Neuron (in vitro differentiated cells): Measurements from ENCODE around the gene SMAD2.
"Not testable (repeated sequence)": the region's sequence is repeated elsewhere in the genome, so short reads cannot be mapped to it uniquely, and the experiment has no call there.

Experiments
- H2AFZ ChIP-seq: one replicate; pipeline ENCODE4 v1.6.1; 2013; ENCODE audit warnings: low read depth, mild to moderate bottlenecking, inconsistent platforms, low read length, moderate library complexity
- H3K27me3 ChIP-seq: one replicate; pipeline ENCODE4 v1.6.1; 2013; ENCODE audit warnings: low read length; ENCODE audit not compliant: insufficient read depth
- H3K36me3 ChIP-seq: one replicate; pipeline ENCODE4 v1.6.1; 2013; ENCODE audit warnings: low read length; ENCODE audit not compliant: insufficient read depth
- H3K4me1 ChIP-seq: one replicate; pipeline ENCODE4 v1.6.1; 2013; ENCODE audit warnings: low read length; ENCODE audit not compliant: insufficient read depth
- H3K4me3 ChIP-seq: 2 replicates; pipeline ENCODE4 v1.5.1; 2013; ENCODE audit warnings: mild to moderate bottlenecking, low read length, moderate library complexity
- H3K9me3 ChIP-seq: one replicate; pipeline ENCODE4 v1.6.1; 2013; ENCODE audit warnings: low read length

The SMAD2 gene

GRCh38 chr18:47780011-47780725 is 150.3 kb downstream of the SMAD2 start:
- no peaks in the 10 kb centered on the region for H3K36me3 ChIP-seq
- peaks cover 2% of the 10 kb centered on the region for H3K27me3 ChIP-seq
- no peaks in the 10 kb centered on the region for H3K4me1 ChIP-seq
- H2AFZ ChIP-seq: no peak overlapping the region
- H3K4me3 ChIP-seq: no peak overlapping the region
- H3K9me3 ChIP-seq: no peaks in the 10 kb centered on the region

GRCh38 chr18:47779381-47779780 is 151.1 kb downstream of the SMAD2 start:
- H3K9me3 ChIP-seq: no peaks in the 10 kb centered on the region
- H3K4me3 ChIP-seq: no peak overlapping the region
- H2AFZ ChIP-seq: no peak overlapping the region
- H3K4me1 ChIP-seq: no peaks in the 10 kb centered on the region
- no peaks in the 10 kb centered on the region for H3K36me3 ChIP-seq
- H3K27me3 ChIP-seq: peaks cover 2% of the 10 kb centered on the region

- no peak overlapping the region for H3K4me3 ChIP-seq
- H3K4me1 ChIP-seq: no peaks in the 10 kb centered on the region
- no peak overlapping the region for H2AFZ ChIP-seq
- H3K9me3 ChIP-seq: no peaks in the 10 kb centered on the region
- no peaks in the 10 kb centered on the region for H3K36me3 ChIP-seq
- peaks cover 2% of the 10 kb centered on the region for H3K27me3 ChIP-seq
These were observed 152.8 kb downstream of the SMAD2 start for GRCh38 chr18:47777626-47778025.

GRCh38 chr18:47775961-47776360 is 154.5 kb downstream of the SMAD2 start:
- Histone ChIP-seq H3K4me3 (no peak overlapping the region), H3K27me3 (no peaks in the 10 kb centered on the region), H3K4me1 (no peaks in the 10 kb centered on the region), H3K9me3 (no peaks in the 10 kb centered on the region), H3K36me3 (no peaks in the 10 kb centered on the region), H2AFZ (no peak overlapping the region)

GRCh38 chr18:47773931-47774330 is 156.5 kb downstream of the SMAD2 start:
- no peak overlapping the region for H2AFZ ChIP-seq
- no peaks in the 10 kb centered on the region for H3K4me1 ChIP-seq
- no peaks in the 10 kb centered on the region for H3K9me3 ChIP-seq
- no peaks in the 10 kb centered on the region for H3K36me3 ChIP-seq
- no peaks in the 10 kb centered on the region for H3K27me3 ChIP-seq
- no peak overlapping the region for H3K4me3 ChIP-seq

- no peak overlapping the region for H2AFZ ChIP-seq
- no peaks in the 10 kb centered on the region for H3K9me3 ChIP-seq
- no peaks in the 10 kb centered on the region for H3K4me1 ChIP-seq
- no peaks in the 10 kb centered on the region for H3K27me3 ChIP-seq
- no peaks in the 10 kb centered on the region for H3K36me3 ChIP-seq
- no peak overlapping the region for H3K4me3 ChIP-seq
These were observed 157.8 kb downstream of the SMAD2 start for GRCh38 chr18:47772374-47773248.

GRCh38 chr18:47771922-47772321 is 158.5 kb downstream of the SMAD2 start:
- no peak overlapping the region for H2AFZ ChIP-seq
- no peaks in the 10 kb centered on the region for H3K9me3 ChIP-seq

GRCh38 chr18:47767699-47768098 is 162.8 kb downstream of the SMAD2 start:
- Histone ChIP-seq H2AFZ (no peak overlapping the region), H3K4me1 (no peaks in the 10 kb centered on the region), H3K27me3 (no peaks in the 10 kb centered on the region), H3K36me3 (no peaks in the 10 kb centered on the region), H3K9me3 (no peaks in the 10 kb centered on the region), H3K4me3 (no peak overlapping the region)

More at GRCh38 chr18:47771922-47772321, 158.5 kb downstream of the SMAD2 start:
- no peaks in the 10 kb centered on the region for H3K36me3 ChIP-seq
- H3K4me1 ChIP-seq: no peaks in the 10 kb centered on the region
- H3K27me3 ChIP-seq: no peaks in the 10 kb centered on the region
- H3K4me3 ChIP-seq: no peak overlapping the region

- H2AFZ ChIP-seq, H3K4me1 ChIP-seq, H3K4me3 ChIP-seq, H3K27me3 ChIP-seq, H3K9me3 ChIP-seq, H3K36me3 ChIP-seq: not testable (repeated sequence)
These were observed 163.3 kb downstream of the SMAD2 start for GRCh38 chr18:47767198-47767597.
